Activated T-cell treated with anti-CD3 and anti-CD28 coated beads, Interleukin-2, amount 50 U/mL, for 24 hours (primary cell): ENCODE measurements around the gene CTDSP2.
"Not testable (repeated sequence)": the region's sequence is repeated elsewhere in the genome, so short reads cannot be mapped to it uniquely, and the experiment has no call there.

Experiments used
- DNase-seq: peaks from one replicate; pipeline ENCODE4 v3.0.0-alpha.2; 2020
- H3K27ac Mint-ChIP-seq: 2 replicates; pipeline ENCODE4 v1.8.0; 2020; ENCODE audit warnings: mild to moderate bottlenecking, mixed read lengths
- H3K27me3 Mint-ChIP-seq: 2 replicates; pipeline ENCODE4 v1.8.0; 2020; ENCODE audit warnings: mixed read lengths
- H3K36me3 Mint-ChIP-seq: 2 replicates; pipeline ENCODE4 v1.8.0; 2020; ENCODE audit warnings: low read depth, mixed read lengths
- H3K4me1 Mint-ChIP-seq: 2 replicates; pipeline ENCODE4 v1.8.0; 2020; ENCODE audit warnings: low read depth, mixed read lengths
- H3K4me3 Mint-ChIP-seq: 2 replicates; pipeline ENCODE4 v1.8.0; 2020; ENCODE audit warnings: mild to moderate bottlenecking, moderate library complexity, mixed read lengths
- H3K9me3 Mint-ChIP-seq: 2 replicates; pipeline ENCODE4 v1.8.0; 2020; ENCODE audit warnings: mixed read lengths

The CTDSP2 gene

GRCh38 chr12:57783466-57783801 lies 63.1 kb downstream of the CTDSP2 start:
- Mint-ChIP-seq H3K27ac (peak overlapping the region; percentile 97), H3K9me3 (no peaks in the 10 kb centered on the region), H3K27me3 (no peaks in the 10 kb centered on the region), H3K36me3 (peaks cover 53% of the 10 kb centered on the region), H3K4me3 (peak overlapping the region; percentile 100), H3K4me1 (peaks cover 35% of the 10 kb centered on the region)
- no peak for DNase-seq

DNA sequence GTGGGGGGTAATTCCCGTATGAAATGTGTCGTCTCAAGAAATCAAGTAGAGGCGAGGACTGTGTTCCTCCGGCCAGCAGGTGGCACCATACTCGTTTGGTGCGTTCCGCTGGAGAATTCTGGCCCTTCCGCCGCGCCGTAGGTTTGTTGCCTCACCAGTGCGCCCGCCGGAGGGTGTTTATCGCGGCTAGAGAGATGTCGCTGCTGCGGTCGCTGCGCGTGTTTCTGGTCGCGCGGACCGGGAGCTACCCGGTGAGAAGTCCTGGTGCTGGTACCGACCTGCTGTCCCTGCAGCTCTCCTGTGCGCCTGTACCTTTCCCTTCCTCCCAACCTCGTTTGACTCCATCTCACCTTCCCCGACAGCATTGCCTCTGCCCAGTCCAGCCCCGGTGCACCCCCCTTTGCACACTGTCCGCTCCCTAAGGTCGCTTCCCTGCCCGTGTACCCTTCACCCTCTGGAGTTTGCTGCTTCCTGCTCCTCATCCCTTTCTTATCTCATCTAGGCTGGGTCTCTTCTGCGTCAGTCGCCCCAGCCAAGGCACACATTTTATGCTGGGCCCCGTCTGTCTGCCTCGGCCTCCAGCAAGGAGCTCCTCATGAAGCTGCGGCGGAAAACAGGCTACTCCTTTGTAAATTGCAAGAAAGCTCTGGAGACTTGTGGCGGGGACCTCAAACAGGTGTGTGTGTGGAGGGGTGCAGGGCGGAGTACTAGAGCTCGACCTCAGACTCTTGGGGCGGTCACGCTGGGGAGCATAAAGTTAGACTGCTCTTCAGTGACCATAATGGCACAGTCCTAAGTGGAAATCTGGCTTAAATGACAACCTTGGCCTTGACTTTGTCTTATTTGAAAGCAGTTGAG lies 63.7 kb downstream of the CTDSP2 start, which contains the start of gene TSFM:
TSFM (plus strand) TSS at position 180 of the 858 bp plus-strand sequence; CDS start at position 195, 15 bp downstream.
- DNase-seq = peak; percentile 97
- Mint-ChIP-seq H3K27ac (peak within 1 kb of the TSS; percentile 97), H3K36me3 (peaks cover 49% of the 10 kb centered on the region), H3K4me1 (peaks cover 34% of the 10 kb centered on the region), H3K27me3 (no peaks in the 10 kb centered on the region), H3K4me3 (peak within 1 kb of the TSS; percentile 100), H3K9me3 (no peaks in the 10 kb centered on the region)

DNA sequence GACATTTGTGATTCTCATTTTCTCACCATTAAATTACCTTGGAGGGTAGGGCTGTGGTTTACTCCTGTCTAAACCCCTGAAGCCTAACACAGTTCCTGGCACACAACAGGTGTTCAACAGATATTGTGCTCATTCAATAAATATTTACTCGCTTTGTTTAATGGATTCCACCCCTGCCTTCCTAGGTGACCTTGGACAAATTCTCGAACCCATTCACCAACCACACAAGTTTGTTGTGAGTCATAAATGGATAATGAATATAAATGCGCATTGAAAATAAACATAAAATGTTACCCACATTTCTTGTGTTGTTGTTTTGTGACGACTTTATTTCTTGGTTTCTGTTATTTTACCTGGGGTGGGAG lies 64.3 kb downstream of the CTDSP2 start:
- DNase-seq = no peak
- peak overlapping the region; percentile 97 for H3K27ac Mint-ChIP-seq
- H3K9me3 Mint-ChIP-seq = no peaks in the 10 kb centered on the region
- peaks cover 43% of the 10 kb centered on the region for H3K36me3 Mint-ChIP-seq
- peaks cover 32% of the 10 kb centered on the region for H3K4me1 Mint-ChIP-seq
- H3K4me3 Mint-ChIP-seq = peak overlapping the region; percentile 100
- H3K27me3 Mint-ChIP-seq = no peaks in the 10 kb centered on the region

DNA sequence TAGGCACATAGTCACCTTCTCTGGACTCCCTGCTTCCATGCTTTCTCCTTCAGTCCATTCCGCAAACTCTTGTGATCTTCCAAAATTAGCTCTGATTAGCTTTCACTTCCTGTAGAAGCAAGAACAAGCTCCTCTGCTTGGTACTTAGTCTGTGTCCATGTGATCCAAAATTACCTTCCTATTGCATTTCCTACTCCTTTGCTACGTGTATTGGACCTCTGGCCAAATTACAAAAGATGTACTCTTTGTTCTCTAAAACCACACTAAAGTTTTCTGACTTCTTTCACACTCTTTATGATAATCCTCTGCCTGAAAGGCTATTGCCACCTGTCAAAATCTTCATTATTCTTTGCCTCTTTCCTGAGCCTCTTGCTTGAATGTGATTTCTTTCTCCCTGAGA lies 64.7 kb downstream of the CTDSP2 start:
- Mint-ChIP-seq H3K4me3 (no peak overlapping the region), H3K27ac (peak overlapping the region; percentile 97), H3K36me3 (peaks cover 39% of the 10 kb centered on the region), H3K27me3 (no peaks in the 10 kb centered on the region), H3K9me3 (no peaks in the 10 kb centered on the region), H3K4me1 (peaks cover 32% of the 10 kb centered on the region)
- no peak for DNase-seq

DNA sequence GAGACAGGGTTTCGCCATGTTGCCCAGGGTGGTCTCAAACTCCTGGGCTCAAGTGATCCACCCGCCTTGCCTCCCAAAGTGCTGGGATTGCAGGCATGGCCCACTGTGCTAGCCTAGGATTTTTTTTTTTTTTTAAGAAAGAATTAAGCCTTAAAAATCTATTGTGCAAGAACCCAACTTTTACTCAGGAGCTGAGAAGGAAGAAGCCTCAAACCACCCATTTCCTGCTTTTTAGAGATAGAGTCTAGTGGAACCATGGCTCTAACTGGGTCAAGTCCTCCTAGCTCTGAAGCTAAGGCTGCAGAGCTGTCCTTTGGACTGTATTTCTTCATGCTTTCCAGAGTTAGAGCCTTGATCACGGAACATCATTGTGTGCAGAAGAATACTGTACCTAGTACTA lies 65.3 kb downstream of the CTDSP2 start:
- Mint-ChIP-seq H3K27me3 (no peaks in the 10 kb centered on the region), H3K4me3 (no peak overlapping the region), H3K4me1 (peaks cover 31% of the 10 kb centered on the region), H3K27ac (peak overlapping the region; percentile 97), H3K9me3 (no peaks in the 10 kb centered on the region), H3K36me3 (peaks cover 33% of the 10 kb centered on the region)
- DNase-seq = no peak

- H3K27ac Mint-ChIP-seq = peak overlapping the region; percentile 28
- H3K4me3 Mint-ChIP-seq = no peak overlapping the region
- no peak for DNase-seq
Measured at GRCh38 chr12:57780284-57780897, 66.1 kb downstream of the CTDSP2 start.

GRCh38 chr12:57779736-57780135 lies 66.8 kb downstream of the CTDSP2 start:
- Mint-ChIP-seq H3K27me3 (no peaks in the 10 kb centered on the region), H3K36me3 (peaks cover 25% of the 10 kb centered on the region), H3K4me3 (no peak overlapping the region), H3K27ac (no peak overlapping the region), H3K9me3 (no peaks in the 10 kb centered on the region), H3K4me1 (peaks cover 30% of the 10 kb centered on the region)
- DNase-seq = no peak

More at GRCh38 chr12:57780284-57780897, 66.1 kb downstream of the CTDSP2 start:
- H3K36me3 Mint-ChIP-seq = peaks cover 29% of the 10 kb centered on the region
- no peaks in the 10 kb centered on the region for H3K27me3 Mint-ChIP-seq
- H3K9me3 Mint-ChIP-seq = no peaks in the 10 kb centered on the region
- H3K4me1 Mint-ChIP-seq = peaks cover 30% of the 10 kb centered on the region

DNA sequence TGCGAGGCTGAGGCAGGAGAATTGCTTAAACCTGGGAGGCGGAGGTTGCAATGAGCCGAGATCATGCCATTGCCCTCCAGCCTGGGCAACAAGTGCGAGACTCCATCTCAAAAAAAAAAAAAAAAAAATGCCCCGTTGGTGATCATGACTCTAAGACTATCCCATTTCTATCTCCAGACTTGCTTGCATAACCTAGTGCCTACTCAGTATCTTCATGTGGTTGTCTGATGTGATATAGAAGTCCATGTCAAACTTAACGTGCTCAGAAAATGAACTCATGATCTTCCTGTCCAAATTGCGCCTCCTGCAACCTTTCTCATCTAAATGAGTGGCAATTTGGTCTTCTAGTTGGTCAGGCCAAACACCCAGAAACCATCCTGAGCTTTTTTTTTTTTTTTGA lies 68.6 kb downstream of the CTDSP2 start:
- Mint-ChIP-seq H3K9me3 (no peaks in the 10 kb centered on the region), H3K27me3 (no peaks in the 10 kb centered on the region), H3K4me3 (no peak overlapping the region), H3K27ac (no peak overlapping the region), H3K4me1 (peaks cover 30% of the 10 kb centered on the region), H3K36me3 (peaks cover 17% of the 10 kb centered on the region)
- no peak for DNase-seq

GRCh38 chr12:57777367-57777766 lies 69.2 kb downstream of the CTDSP2 start:
- no peak for DNase-seq
- Mint-ChIP-seq H3K9me3 (no peaks in the 10 kb centered on the region), H3K4me3 (no peak overlapping the region), H3K27me3 (no peaks in the 10 kb centered on the region), H3K36me3 (peaks cover 15% of the 10 kb centered on the region), H3K27ac (no peak overlapping the region), H3K4me1 (peaks cover 28% of the 10 kb centered on the region)

DNA sequence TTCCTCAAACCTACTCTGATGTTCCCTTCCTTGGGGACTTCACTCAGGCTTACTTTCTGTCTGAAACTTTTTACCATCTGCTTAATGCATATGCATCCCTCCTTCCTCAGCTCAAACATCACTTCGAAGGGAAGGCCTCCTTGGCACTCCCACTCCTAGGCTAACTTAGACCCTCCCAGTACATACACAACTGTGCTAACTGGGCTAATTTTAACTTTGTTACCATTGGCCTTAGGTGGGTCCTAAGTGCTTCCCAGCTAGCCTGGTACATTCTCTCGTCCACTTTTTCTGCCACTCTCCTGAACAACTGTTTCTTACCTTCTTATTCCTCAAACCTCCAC lies 70.3 kb downstream of the CTDSP2 start:
- Mint-ChIP-seq H3K27ac (no peak overlapping the region), H3K4me1 (peaks cover 22% of the 10 kb centered on the region), H3K4me3 (no peak overlapping the region)

GRCh38 chr12:57775563-57776246 lies 70.8 kb downstream of the CTDSP2 start:
- H3K9me3 Mint-ChIP-seq = no peaks in the 10 kb centered on the region
- H3K36me3 Mint-ChIP-seq = peaks cover 27% of the 10 kb centered on the region
- DNase-seq = no peak
- no peak overlapping the region for H3K27ac Mint-ChIP-seq
- H3K27me3 Mint-ChIP-seq = no peaks in the 10 kb centered on the region
- peaks cover 25% of the 10 kb centered on the region for H3K4me1 Mint-ChIP-seq
- no peak overlapping the region for H3K4me3 Mint-ChIP-seq

More for the DNA sequence above, 70.3 kb downstream of the CTDSP2 start:
- DNase-seq = no peak
- Mint-ChIP-seq H3K27me3 (no peaks in the 10 kb centered on the region), H3K36me3 (peaks cover 22% of the 10 kb centered on the region), H3K9me3 (no peaks in the 10 kb centered on the region)

- peaks cover 33% of the 10 kb centered on the region for H3K36me3 Mint-ChIP-seq
- H3K27ac Mint-ChIP-seq = no peak overlapping the region
- no peak overlapping the region for H3K4me3 Mint-ChIP-seq
- H3K27me3 Mint-ChIP-seq = no peaks in the 10 kb centered on the region
- DNase-seq = no peak
- no peaks in the 10 kb centered on the region for H3K9me3 Mint-ChIP-seq
- H3K4me1 Mint-ChIP-seq = peaks cover 25% of the 10 kb centered on the region
Measured at GRCh38 chr12:57775044-57775443, 71.5 kb downstream of the CTDSP2 start.

- H3K27ac Mint-ChIP-seq, H3K9me3 Mint-ChIP-seq: not testable (repeated sequence)
Measured at GRCh38 chr12:57774634-57775033, 71.9 kb downstream of the CTDSP2 start.

GRCh38 chr12:57772429-57773322 lies 73.9 kb downstream of the CTDSP2 start, which contains the start of gene EEF1AKMT3:
TSS of gene EEF1AKMT3 (plus strand) at chr12:57772614. CDS start at chr12:57772725, 111 bp downstream.
- H3K36me3 Mint-ChIP-seq = peaks cover 54% of the 10 kb centered on the region
- peaks cover 26% of the 10 kb centered on the region for H3K4me1 Mint-ChIP-seq
- H3K9me3 Mint-ChIP-seq = no peaks in the 10 kb centered on the region
- peak within 1 kb of the TSS; percentile 100 for H3K27ac Mint-ChIP-seq
- no peak for DNase-seq
- H3K4me3 Mint-ChIP-seq = peak within 1 kb of the TSS; percentile 98
- no peaks in the 10 kb centered on the region for H3K27me3 Mint-ChIP-seq

More at GRCh38 chr12:57774634-57775033, 71.9 kb downstream of the CTDSP2 start:
- peaks cover 27% of the 10 kb centered on the region for H3K4me1 Mint-ChIP-seq
- peaks cover 37% of the 10 kb centered on the region for H3K36me3 Mint-ChIP-seq
- not testable (repeated sequence) for DNase-seq, H3K27me3 Mint-ChIP-seq, H3K4me3 Mint-ChIP-seq
